Colonic mucosa (tissue), 4 donors: ENCODE measurements around the gene TNN. TPM values are rescaled to one million over a fixed set of nuclear protein-coding genes. Genes with fewer than 3 reads are reported as not detected.
A peak's percentile ranks its signal among the peaks of the same experiment; 100 is the strongest.

ENCODE experiments used
- DNase-seq: peaks from one replicate; pipeline ENCODE4 v3.0.0-alpha.2; 2020
- H3K27ac ChIP-seq: fragments of 200-600 bp; one replicate; pipeline ENCODE4 v1.8.0; 2021
- H3K27me3 ChIP-seq: fragments of 200-600 bp; one replicate; pipeline ENCODE4 v1.8.0; 2021
- H3K36me3 ChIP-seq: fragments of 200-600 bp; one replicate; pipeline ENCODE4 v1.8.0; 2021
- H3K4me1 ChIP-seq: fragments of 200-600 bp; one replicate; pipeline ENCODE4 v1.8.0; 2021; ENCODE audit warnings: mild to moderate bottlenecking
- H3K4me3 ChIP-seq: fragments of 200-600 bp; one replicate; pipeline ENCODE4 v1.8.0; 2021
- H3K9ac ChIP-seq, 2 donors: one replicate each; pipeline ENCODE4 v1.7.0; 2013; ENCODE audit warnings: control low read depth in 2 of 2, low read depth in 2 of 2, low read length in 2 of 2
- H3K9me3 ChIP-seq: fragments of 200-600 bp; one replicate; pipeline ENCODE4 v1.8.0; 2021
- CTCF ChIP-seq: fragments of 200-600 bp; IDR thresholded peaks from one replicate; pipeline ENCODE4 v1.8.0; 2022; ENCODE audit warnings: antibody characterized with exemption, mild to moderate bottlenecking
- intact Hi-C: fragments of 100-400 bp; cut with DNase I; formaldehyde crosslinking; loops from one replicate; pipeline ENCODE4 v1.14.1; 2022
- total RNA-seq, 2 donors: library from RNA; stranded (reverse); fragmentation: NEBNext Ultra II Directional in 1 of 2; extraction: Animal tissue kit (Norgen Biotek cat#: 25700) in 1 of 2; gene quantifications; one replicate each; pipeline ENCODE4 v1.2.1, GENCODE V29; 2021
- donor health status: healthy.
- donor health status: DM: no; HTN: no; CAD: no.
- donor health status: DM: no; HTN: no; CAD: no.

The TNN gene
- total RNA-seq, 2 donors from 2014 or later = 0.07 to 0.13 TPM

- no peak overlapping the region for H3K9ac ChIP-seq
- H3K27me3 ChIP-seq = no peaks in the 10 kb centered on the region
- no peak for TF ChIP-seq CTCF
- H3K9me3 ChIP-seq = no peaks in the 10 kb centered on the region
- no peak overlapping the region for H3K4me3 ChIP-seq
- DNase-seq = no peak
- no peaks in the 10 kb centered on the region for H3K36me3 ChIP-seq
- peaks cover 12% of the 10 kb centered on the region for H3K4me1 ChIP-seq
- no peak overlapping the region for H3K27ac ChIP-seq
- intact Hi-C loops = no loop called here
Observed at GRCh38 chr1:175169286-175170018, 101.8 kb downstream of the TNN start.

GRCh38 chr1:175171036-175171913 is 103.6 kb downstream of the TNN start:
- Histone ChIP-seq H3K9ac (no peak overlapping the region), H3K9me3 (no peaks in the 10 kb centered on the region), H3K4me3 (no peak overlapping the region), H3K4me1 (peaks cover 12% of the 10 kb centered on the region), H3K36me3 (no peaks in the 10 kb centered on the region), H3K27ac (no peak overlapping the region), H3K27me3 (no peaks in the 10 kb centered on the region)
- intact Hi-C loops = no loop called here
- no peak for TF ChIP-seq CTCF
- DNase-seq = no peak

GRCh38 chr1:175172503-175172902 is 104.9 kb downstream of the TNN start:
- Histone ChIP-seq H3K9me3 (no peaks in the 10 kb centered on the region), H3K4me1 (peaks cover 12% of the 10 kb centered on the region), H3K27ac (no peak overlapping the region), H3K4me3 (no peak overlapping the region), H3K36me3 (no peaks in the 10 kb centered on the region), H3K27me3 (no peaks in the 10 kb centered on the region), H3K9ac (no peak overlapping the region)
- intact Hi-C loops = no loop called here
- DNase-seq = no peak
- TF ChIP-seq CTCF = no peak

GRCh38 chr1:175173531-175173930 is 105.9 kb downstream of the TNN start:
- H3K36me3 ChIP-seq = no peaks in the 10 kb centered on the region
- intact Hi-C loops = no loop called here
- no peak for DNase-seq
- peaks cover 12% of the 10 kb centered on the region for H3K4me1 ChIP-seq
- no peaks in the 10 kb centered on the region for H3K9me3 ChIP-seq
- H3K27ac ChIP-seq = no peak overlapping the region
- no peaks in the 10 kb centered on the region for H3K27me3 ChIP-seq
- TF ChIP-seq CTCF = no peak
- no peak overlapping the region for H3K4me3 ChIP-seq
- no peak overlapping the region for H3K9ac ChIP-seq

- H3K9me3 ChIP-seq = no peaks in the 10 kb centered on the region
- no peaks in the 10 kb centered on the region for H3K36me3 ChIP-seq
- H3K4me3 ChIP-seq = no peak overlapping the region
- TF ChIP-seq CTCF = no peak
- no peaks in the 10 kb centered on the region for H3K27me3 ChIP-seq
- no peak for DNase-seq
- no peak overlapping the region for H3K27ac ChIP-seq
- H3K9ac ChIP-seq = peak overlapping the region in 1 of 2 donors; percentile 29
- H3K4me1 ChIP-seq = peaks cover 6% of the 10 kb centered on the region
- intact Hi-C loops = no loop called here
Observed at GRCh38 chr1:175174309-175175102, 106.9 kb downstream of the TNN start.
